HepG2 (cell line): ENCODE measurements around the gene ANO9. TPM values are rescaled to one million over a fixed set of nuclear protein-coding genes. Genes with fewer than 3 reads are reported as not detected.

Experiments used
- ATF1 ChIP-seq: IDR thresholded peaks from 2 replicates; pipeline ENCODE4 v1.6.1; 2016; ENCODE audit warnings: mild to moderate bottlenecking, control low read depth
- FOXC1 ChIP-seq: sonication (generic); formaldehyde crosslinking; IDR thresholded peaks from 2 replicates; pipeline ENCODE4 v1.8.0; 2022; ENCODE audit warnings: mild to moderate bottlenecking, missing genetic modification reagents, borderline replicate concordance
- LCORL ChIP-seq, 2 experiments: fragments of 450-650 bp in 1 of 2; sonication (generic) in 1 of 2; formaldehyde crosslinking in 1 of 2; IDR thresholded peaks; 2 replicates each; pipeline versions ENCODE4 v1.5.0 to v1.6.1; 2017 to 2020; ENCODE audit warnings: antibody characterized with exemption in 1 of 2, missing genetic modification reagents in 1 of 2
- RAD21 ChIP-seq: fragments of 450-650 bp; formaldehyde crosslinking; IDR thresholded peaks from 2 replicates; pipeline ENCODE4 v1.5.0; 2020; ENCODE audit warnings: mild to moderate bottlenecking
- SALL2 ChIP-seq: sonication (generic); formaldehyde crosslinking; IDR thresholded peaks from 2 replicates; pipeline ENCODE4 v1.8.1; 2023; ENCODE audit warnings: mild to moderate bottlenecking, missing genetic modification reagents, inconsistent platforms
- SMC3 ChIP-seq: IDR thresholded peaks from 2 replicates; pipeline ENCODE4 v1.6.1; 2011; ENCODE audit warnings: low read length, improper control_type of control experiment
- TBP ChIP-seq: sonication (generic); formaldehyde crosslinking; IDR thresholded peaks from 2 replicates; pipeline ENCODE4 v1.5.0; 2020; ENCODE audit warnings: missing genetic modification reagents
- XBP1 ChIP-seq: sonication (generic); formaldehyde crosslinking; IDR thresholded peaks from 2 replicates; pipeline ENCODE4 v1.5.0; 2020; ENCODE audit warnings: missing genetic modification reagents
- ZBTB21 ChIP-seq: sonication (generic); formaldehyde crosslinking; IDR thresholded peaks from 2 replicates; pipeline ENCODE4 v1.4.0; 2020; ENCODE audit warnings: missing genetic modification reagents
- ZIK1 ChIP-seq: sonication (generic); formaldehyde crosslinking; IDR thresholded peaks from 2 replicates; pipeline ENCODE4 v1.5.0; 2020; ENCODE audit warnings: mild to moderate bottlenecking, low read depth, missing genetic modification reagents, borderline replicate concordance
- ZNF234 ChIP-seq: sonication (generic); formaldehyde crosslinking; conservative IDR thresholded peaks from 2 replicates; pipeline ENCODE4 v1.5.1; 2020; ENCODE audit warnings: mild to moderate bottlenecking, missing genetic modification reagents
- ZNF263 ChIP-seq: sonication (generic); formaldehyde crosslinking; IDR thresholded peaks from 2 replicates; pipeline ENCODE4 v1.4.0; 2020; ENCODE audit warnings: missing genetic modification reagents
- ZNF275 ChIP-seq: sonication (generic); formaldehyde crosslinking; IDR thresholded peaks from 2 replicates; pipeline ENCODE4 v1.8.0; 2022; ENCODE audit warnings: missing genetic modification reagents, mild to moderate bottlenecking, inconsistent platforms, borderline replicate concordance
- ZNF317 ChIP-seq: sonication (generic); formaldehyde crosslinking; IDR thresholded peaks from 2 replicates; pipeline ENCODE4 v1.5.0; 2020; ENCODE audit warnings: mild to moderate bottlenecking, missing genetic modification reagents
- ZNF33B ChIP-seq: sonication (generic); formaldehyde crosslinking; IDR thresholded peaks from 2 replicates; pipeline ENCODE4 v1.5.1; 2020; ENCODE audit warnings: mild to moderate bottlenecking, missing genetic modification reagents
- ZNF543 ChIP-seq: sonication (generic); formaldehyde crosslinking; IDR thresholded peaks from 2 replicates; pipeline ENCODE4 v1.4.0; 2020; ENCODE audit warnings: mild to moderate bottlenecking, missing genetic modification reagents
- ZNF567 ChIP-seq: sonication (generic); formaldehyde crosslinking; IDR thresholded peaks from 2 replicates; pipeline ENCODE4 v1.8.1; 2023; ENCODE audit warnings: mild to moderate bottlenecking, missing genetic modification reagents, borderline replicate concordance
- ZNF691 ChIP-seq: sonication (generic); formaldehyde crosslinking; IDR thresholded peaks from 2 replicates; pipeline ENCODE4 v1.4.0; 2020; ENCODE audit warnings: missing genetic modification reagents, low read depth, mild to moderate bottlenecking, borderline replicate concordance
- ZNF772 ChIP-seq: sonication (generic); formaldehyde crosslinking; IDR thresholded peaks from 2 replicates; pipeline ENCODE4 v1.5.0; 2020; ENCODE audit warnings: mild to moderate bottlenecking, missing genetic modification reagents
- polyA plus RNA-seq, 8 experiments: library from polyadenylated mRNA; depleted of rRNA in 3 of 8; stranded (reverse) in 7 of 8; unstranded in 1 of 8; fragments of >200 nt; fragmentation: Illumina TruSeq in 4 of 8; extraction: Trizol in 4 of 8; gene quantifications; 2 replicates each; pipeline versions ENCODE4 v1.2.1 to v1.2.3, GENCODE V29; 2011 to 2016; ENCODE audit warnings: low read depth in 4 of 8, missing spikeins in 1 of 8, mixed read lengths in 1 of 8; ENCODE audit not compliant: insufficient read depth in 1 of 8
- total RNA-seq, 5 experiments: library from RNA; depleted of rRNA; stranded (reverse); fragments of >200 nt; fragmentation: Illumina TruSeq; extraction: Trizol; gene quantifications; 2 replicates each; pipeline ENCODE4 v1.2.3, GENCODE V29; 2016; ENCODE audit warnings: low read depth in 1 of 5
- TF ChIP-seq, protein P1 (sequence below): sonication (generic); formaldehyde crosslinking; IDR thresholded peaks from 2 replicates; pipeline ENCODE4 v1.8.1; 2023; ENCODE audit warnings: mild to moderate bottlenecking, inconsistent platforms, moderate library complexity, missing genetic modification reagents, borderline replicate concordance
- TF ChIP-seq, protein P2 (sequence below): IDR thresholded peaks from 2 replicates; pipeline ENCODE4 v1.6.1; 2016; ENCODE audit warnings: missing biosample characterization, missing genetic modification reagents, low read depth
- TF ChIP-seq, protein P3 (sequence below): sonication (generic); formaldehyde crosslinking; IDR thresholded peaks from 2 replicates; pipeline ENCODE4 v1.9.0; 2021; ENCODE audit warnings: missing genetic modification reagents, borderline replicate concordance

The ANO9 gene
- total and polyA plus RNA-seq, 2 of the 13 experiments (the other 11 are each of a cell fraction or from before 2014, with no cell fraction given) = 8.9 to 14.3 TPM

DNA sequence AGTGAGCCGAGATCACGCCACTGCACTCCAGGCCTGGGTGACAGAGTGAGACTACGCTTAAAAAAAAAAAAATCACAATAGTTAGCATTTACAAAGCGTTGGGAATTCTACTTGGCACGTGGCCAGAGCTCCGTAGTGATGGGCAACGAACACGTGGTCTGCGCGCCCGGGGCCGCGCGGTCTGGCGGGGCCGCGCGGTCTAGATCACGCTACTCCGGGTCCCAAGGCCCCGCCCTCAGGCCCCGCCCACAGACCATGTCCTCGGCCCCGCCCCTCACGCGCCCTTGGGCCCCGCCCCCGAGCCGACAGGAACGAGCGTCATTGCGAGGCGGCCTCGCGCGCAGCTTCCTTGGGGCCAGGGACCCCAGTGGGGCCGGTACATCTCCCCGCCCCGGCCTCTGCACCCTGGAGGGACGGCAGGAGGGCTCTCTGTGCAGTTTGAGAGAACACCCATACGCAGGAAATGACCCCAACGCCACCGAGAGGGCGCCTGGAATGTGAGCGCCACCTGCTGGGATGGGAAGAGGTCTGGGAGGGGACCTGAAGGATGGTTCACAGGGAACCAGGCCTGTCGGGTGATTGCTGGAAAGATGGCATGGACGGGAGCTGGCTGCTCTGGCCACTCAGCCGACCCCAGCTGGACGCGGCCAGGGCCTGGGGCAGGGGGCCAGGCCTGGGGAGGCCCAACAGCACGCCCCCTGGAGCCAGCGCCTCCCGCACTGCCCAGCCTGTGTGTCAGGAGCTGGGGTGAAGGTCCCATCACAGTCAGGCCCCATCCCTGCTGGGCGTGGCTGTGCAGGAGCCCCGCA, 6.3 kb upstream of the ANO9 start (continued):
- TF ChIP-seq FOXC1 (CRISPR knock-in tag) = no peak; the same call in 1 of the 2 replicates
- TF ChIP-seq ZNF567 (CRISPR knock-in tag) = no peak
- TF ChIP-seq, protein P1, sequence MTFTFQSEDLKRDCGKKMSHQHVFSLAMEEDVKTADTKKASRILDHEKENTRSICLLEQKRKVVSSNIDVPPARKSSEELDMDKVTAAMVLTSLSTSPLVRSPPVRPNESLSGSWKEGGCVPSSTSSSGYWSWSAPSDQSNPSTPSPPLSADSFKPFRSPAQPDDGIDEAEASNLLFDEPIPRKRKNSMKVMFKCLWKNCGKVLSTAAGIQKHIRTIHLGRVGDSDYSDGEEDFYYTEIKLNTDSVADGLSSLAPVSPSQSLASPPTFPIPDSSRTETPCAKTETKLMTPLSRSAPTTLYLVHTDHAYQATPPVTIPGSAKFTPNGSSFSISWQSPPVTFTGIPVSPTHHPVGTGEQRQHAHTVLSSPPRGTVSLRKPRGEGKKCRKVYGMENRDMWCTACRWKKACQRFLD = no peak; the same call in 1 of the 2 replicates
- no peak for TF ChIP-seq ZNF275 (CRISPR knock-in tag)
- TF ChIP-seq ZNF772 (CRISPR knock-in tag) = no peak
- no peak for TF ChIP-seq ZIK1
- TF ChIP-seq ZNF263 (CRISPR knock-in tag) = no peak; the same call in 1 of the 2 replicates
- no peak for TF ChIP-seq ZBTB21 (CRISPR knock-in tag)
- TF ChIP-seq XBP1 (CRISPR knock-in tag) = no peak
- TF ChIP-seq ZNF234 = no peak; the same call in 1 of the 2 replicates
- TF ChIP-seq, protein P2, sequence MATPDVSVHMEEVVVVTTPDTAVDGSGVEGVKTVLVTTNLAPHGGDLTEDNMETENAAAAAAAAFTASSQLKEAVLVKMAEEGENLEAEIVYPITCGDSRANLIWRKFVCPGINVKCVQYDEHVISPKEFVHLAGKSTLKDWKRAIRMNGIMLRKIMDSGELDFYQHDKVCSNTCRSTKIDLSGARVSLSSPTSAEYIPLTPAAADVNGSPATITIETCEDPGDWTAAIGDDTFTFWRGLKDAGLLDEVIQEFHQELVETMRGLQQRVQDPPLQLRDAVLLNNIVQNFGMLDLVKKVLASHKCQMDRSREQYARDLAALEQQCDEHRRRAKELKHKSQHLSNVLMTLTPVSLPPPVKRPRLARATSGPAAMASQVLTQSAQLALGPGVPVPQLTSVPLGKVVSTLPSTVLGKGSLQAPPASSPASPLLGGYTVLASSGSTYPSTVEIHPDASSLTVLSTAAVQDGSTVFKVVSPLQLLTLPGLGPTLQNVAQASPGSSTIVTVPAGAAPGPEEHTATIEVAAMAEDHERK (CRISPR knock-in tag) = peak; percentile 48; the same call in 1 of the 2 replicates
- peak; percentile 51; the same call in 1 of the 2 replicates for TF ChIP-seq ZNF33B (CRISPR knock-in tag)
- peak; percentile 78; the same call in 1 of the 2 replicates for TF ChIP-seq ZNF691
- TF ChIP-seq ZNF317 (CRISPR knock-in tag) = 0 out of 2 replicates have a peak, but pooled peaks have one; percentile 35
- no peak for TF ChIP-seq TBP (CRISPR knock-in tag)
- TF ChIP-seq SALL2 (CRISPR knock-in tag) = no peak
- TF ChIP-seq RAD21 (CRISPR knock-in tag) = peak; percentile 94
- peak; percentile 59 for TF ChIP-seq SMC3
- TF ChIP-seq LCORL (IDR thresholded peaks at IDR 0.05) = peak; percentile 35; the same call in 1 of the 2 replicates
- TF ChIP-seq LCORL (CRISPR knock-in tag; IDR thresholded peaks at IDR 0.05) = 0 out of 2 replicates have a peak, but pooled peaks have one; percentile 37
- TF ChIP-seq, protein P3, sequence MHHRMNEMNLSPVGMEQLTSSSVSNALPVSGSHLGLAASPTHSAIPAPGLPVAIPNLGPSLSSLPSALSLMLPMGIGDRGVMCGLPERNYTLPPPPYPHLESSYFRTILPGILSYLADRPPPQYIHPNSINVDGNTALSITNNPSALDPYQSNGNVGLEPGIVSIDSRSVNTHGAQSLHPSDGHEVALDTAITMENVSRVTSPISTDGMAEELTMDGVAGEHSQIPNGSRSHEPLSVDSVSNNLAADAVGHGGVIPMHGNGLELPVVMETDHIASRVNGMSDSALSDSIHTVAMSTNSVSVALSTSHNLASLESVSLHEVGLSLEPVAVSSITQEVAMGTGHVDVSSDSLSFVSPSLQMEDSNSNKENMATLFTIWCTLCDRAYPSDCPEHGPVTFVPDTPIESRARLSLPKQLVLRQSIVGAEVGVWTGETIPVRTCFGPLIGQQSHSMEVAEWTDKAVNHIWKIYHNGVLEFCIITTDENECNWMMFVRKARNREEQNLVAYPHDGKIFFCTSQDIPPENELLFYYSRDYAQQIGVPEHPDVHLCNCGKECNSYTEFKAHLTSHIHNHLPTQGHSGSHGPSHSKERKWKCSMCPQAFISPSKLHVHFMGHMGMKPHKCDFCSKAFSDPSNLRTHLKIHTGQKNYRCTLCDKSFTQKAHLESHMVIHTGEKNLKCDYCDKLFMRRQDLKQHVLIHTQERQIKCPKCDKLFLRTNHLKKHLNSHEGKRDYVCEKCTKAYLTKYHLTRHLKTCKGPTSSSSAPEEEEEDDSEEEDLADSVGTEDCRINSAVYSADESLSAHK (CRISPR knock-in tag) = no peak
- no peak for TF ChIP-seq ATF1 (CRISPR knock-in tag)
- TF ChIP-seq ZNF543 = peak; percentile 82; the same call in 1 of the 2 replicates
